Esophagus muscularis mucosa (tissue), 4 donors: ENCODE results near the gene OGFOD3.

Experiments
- CTCF ChIP-seq, 3 experiments: fragments of 200-600 bp in 2 of 3; fragments of 450-650 bp in 1 of 3; sonication (generic) in 2 of 3; IDR thresholded peaks; one replicate each; pipeline ENCODE4 v1.5.1; 2017 to 2019; ENCODE audit warnings: antibody characterized with exemption in 3 of 3, mild to moderate bottlenecking in 2 of 3, moderate library complexity in 1 of 3
- EP300 ChIP-seq: sonication (generic); formaldehyde crosslinking; IDR thresholded peaks from one replicate; pipeline ENCODE4 v1.6.1; 2017; ENCODE audit warnings: antibody characterized with exemption
- POLR2A ChIP-seq: fragments of 450-650 bp; IDR thresholded peaks from one replicate; pipeline ENCODE4 v1.6.1; 2017; ENCODE audit warnings: antibody characterized with exemption, moderate library complexity, mild to moderate bottlenecking, low read depth
- POLR2AphosphoS5 ChIP-seq, 2 donors: sonication (generic); formaldehyde crosslinking; IDR thresholded peaks; one replicate each; pipeline ENCODE4 v1.6.1; 2017; ENCODE audit warnings: antibody characterized with exemption in 2 of 2

GRCh38 chr17:82400206-82400605, 18.2 kb downstream of the OGFOD3 start:
- TF ChIP-seq CTCF (IDR thresholded peaks at IDR 0.05) (no peak), POLR2A (no peak), POLR2AphosphoS5 (IDR thresholded peaks at IDR 0.05) (no peak), EP300 (no peak)
